Activated CD4-positive, CD25-positive, alpha-beta regulatory T cell (primary cell): ENCODE measurements around the gene CYB561D1.

Experiments
- DNase-seq, 4 experiments: peaks; one replicate each; lab custom pipeline; 2025; lab: John Stamatoyannopoulos, UW

Gene CYB561D1

DNA sequence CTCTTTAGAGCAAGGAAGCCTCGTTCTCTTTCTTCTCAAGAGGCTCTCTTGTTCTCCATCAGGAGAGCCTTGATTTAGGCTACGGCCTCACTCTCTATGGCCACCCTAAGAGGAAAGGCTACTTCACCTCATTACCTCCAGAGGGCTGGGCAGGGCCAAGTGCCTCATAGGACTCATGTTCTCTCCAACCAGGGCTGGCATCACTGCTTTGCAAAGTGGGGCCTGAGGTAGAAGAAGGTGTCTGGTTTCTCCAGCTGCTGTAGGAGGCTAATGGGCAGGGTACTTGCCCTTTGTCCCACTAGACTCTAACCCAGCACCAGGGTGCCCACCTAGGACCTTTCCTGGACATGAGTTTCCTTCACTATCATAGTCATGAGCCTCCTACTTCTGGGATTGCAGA, 12.2 kb upstream of the CYB561D1 start:
- no peak for DNase-seq

DNA sequence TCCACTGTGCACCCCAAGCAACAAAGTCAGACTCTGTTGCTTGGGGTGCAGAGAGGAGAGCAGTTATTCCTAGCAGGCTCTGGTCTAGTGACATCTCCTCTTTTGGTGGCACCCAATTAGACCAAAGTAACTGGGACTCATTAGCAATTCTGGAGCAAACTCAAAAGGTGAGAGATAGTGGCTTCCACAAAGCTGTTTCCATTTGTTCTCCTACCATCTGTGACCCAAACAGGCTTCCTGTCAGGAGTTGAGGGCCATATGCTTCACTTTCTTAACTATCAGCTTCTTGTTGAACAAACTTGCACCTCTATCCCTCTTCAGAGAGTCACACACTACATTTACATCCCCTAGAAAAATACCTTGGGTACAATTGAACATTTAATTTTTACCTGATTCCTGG, 11.7 kb upstream of the CYB561D1 start:
- no peak for DNase-seq

DNA sequence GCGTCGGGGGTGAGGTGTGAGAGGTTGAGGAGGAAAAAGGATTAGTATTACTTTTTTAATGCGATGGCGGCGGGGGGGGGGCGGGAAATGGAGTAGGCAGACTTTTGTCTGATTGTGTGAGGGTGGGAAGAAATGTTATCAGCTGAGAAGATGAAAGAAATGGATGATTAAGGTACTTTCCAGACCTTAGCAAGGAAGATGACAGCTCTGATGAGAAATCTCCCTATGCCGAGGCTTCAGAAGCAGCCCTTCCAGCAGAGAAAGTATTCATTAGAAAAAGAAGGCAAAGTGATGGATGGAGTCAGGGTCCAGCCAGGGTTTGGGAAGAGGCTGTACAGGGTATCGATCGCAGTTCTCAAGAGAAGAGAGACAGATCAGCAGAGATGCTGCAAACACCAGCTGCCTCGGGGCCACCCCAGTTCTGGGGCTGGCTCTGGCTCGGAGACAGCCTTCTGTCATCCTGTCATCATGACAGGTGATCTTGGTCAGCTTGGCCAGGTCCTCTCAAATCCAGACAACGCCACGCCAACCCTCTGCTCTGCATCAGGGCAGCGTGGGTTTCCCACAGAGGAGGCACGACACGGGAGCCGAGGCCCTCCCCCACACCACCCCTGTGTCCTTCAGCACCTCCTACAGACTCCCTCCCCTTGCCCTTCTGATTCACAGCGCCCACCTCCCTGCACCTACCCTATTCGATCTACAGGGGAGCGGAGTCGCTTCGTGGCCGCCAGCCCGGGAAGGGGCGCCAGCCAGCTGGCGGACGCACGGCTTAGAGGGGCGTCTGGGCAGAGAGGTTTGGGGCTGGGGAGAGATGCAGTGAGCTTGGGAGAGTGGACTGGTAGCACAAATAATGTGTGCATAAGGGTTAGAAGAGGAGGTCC, 10.9 kb upstream of the CYB561D1 start:
- DNase-seq, result no peak

DNA sequence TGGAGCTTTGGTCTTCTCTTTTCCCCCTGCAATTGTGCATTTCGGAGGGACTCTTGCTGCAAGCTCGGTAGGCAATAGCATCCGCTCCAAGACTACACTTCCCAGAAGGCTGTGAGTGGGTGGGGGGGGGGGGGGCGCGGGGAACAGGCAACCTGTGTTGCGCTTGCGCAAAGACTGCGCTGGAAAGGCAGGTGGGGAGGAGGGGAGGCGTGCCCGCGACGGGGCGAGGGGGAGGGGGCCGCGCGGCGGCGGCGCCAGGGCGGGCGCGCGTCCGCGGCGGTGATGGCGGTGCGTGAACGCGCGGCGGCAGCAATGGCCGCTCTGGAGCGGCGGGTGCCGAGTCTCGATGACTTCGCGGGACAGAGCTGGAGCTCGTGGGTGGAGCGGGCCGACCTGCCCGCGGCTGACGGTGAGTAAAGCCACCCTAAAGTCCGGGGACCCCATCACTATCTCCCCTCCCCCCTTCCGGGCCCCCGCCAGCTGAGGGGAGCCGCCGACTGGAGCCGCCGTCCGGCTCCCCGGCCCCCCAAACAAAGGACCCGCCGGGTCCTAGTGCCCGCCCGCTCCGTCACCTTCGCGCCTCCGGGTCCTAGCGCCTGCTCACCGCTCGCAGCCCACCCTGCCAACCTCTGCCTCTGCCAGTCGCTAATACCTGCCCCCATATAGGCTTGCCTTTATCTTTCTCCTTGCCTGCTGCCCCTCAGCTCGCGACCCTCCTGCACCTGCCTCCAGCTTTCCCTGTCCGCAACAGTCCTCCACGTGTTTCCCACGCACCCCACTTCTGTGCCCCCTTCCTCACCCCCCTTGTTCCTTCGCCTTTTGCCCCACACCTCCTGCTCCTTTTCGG, 10.0 kb upstream of the CYB561D1 start, which contains the start of gene ATXN7L2:
Gene ATXN7L2 (plus strand): TSS at position 234 of the 847 bp plus-strand sequence. CDS start 49 bp downstream, at position 283.
- DNase-seq, result peak; percentile 84 to 92 (median 90)

DNA sequence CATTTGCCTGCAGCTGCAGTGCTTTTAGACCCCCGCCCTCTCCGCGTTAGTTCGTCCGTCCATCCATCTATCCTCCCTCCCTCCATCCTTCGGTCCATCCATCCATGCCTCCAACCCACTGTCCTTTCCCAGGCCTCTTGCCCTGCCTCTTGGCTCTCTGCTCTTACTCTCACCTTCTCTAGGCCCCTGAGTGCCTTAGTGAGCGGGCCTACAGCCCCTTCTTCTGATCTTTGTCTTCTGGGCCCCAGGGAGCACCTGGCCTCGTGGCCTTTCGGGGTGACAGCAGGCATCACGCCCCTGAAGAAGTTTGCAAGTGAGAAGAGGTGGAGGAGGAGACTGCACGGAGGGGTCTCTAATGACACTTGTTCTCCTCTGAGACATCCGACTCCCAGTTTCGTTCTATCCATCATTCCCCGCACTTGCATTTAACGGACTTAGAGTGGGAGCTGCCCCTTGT, 9.3 kb upstream of the CYB561D1 start:
- no peak for DNase-seq

DNA sequence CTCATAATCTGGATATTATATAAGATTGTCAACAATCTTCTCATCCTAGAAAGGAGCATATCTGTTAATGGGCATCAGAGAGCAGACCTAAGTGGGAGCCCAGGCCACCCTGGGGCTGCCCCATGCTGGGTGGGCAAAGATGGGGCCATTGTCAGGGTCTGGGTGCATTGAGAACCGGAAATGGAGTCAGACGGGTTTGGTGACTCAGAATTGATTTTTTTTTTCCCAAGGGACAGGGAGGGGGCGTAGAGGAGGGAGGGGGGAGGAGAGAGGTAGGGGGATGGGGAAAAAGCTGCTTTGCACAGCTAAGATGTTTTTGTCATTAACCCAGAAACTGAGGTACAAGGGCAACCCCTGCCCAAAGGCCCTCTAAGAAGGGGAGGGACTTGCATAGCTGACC, 8.9 kb upstream of the CYB561D1 start:
- no peak for DNase-seq

DNA sequence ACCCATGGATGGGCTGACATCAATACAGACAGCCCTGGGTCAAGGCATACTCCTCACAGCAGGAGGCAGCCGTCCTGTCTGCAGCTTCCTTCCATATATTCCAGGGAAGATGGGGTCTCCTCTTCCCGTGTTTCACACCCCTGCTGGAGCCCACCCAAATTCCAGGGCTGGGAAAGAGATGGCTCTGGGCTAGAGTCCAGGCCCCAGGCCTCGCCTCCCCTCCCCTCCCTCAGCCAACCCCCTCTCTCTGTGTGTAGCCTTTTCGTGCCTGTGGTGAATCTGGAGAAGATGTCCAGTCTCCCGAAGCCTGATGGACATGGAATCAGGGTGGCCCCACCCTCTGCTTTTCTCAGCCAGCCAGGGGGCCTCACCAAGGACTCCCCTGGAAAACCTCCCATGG, 6.6 kb upstream of the CYB561D1 start:
- no peak for DNase-seq

DNA sequence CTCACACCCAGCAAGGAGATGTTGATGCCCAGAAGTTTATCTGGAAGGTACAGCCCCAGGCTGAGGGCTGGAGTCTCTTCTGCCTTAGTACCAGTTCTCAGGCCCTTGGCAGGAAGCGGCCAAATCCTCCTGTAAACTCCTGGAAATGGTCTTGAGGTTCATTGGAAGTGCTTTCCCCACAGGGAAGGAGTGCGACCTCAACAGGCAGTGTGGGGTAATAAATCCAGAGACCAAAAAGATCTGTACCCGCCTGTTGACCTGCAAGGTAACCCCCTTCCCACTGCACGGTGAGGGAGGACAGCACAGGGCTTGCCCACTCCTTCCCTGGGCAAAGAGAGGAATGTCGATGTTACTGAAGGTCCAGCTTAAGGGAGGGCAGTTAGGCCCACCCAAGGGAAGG, 5.7 kb upstream of the CYB561D1 start:
- DNase-seq, result no peak

DNA sequence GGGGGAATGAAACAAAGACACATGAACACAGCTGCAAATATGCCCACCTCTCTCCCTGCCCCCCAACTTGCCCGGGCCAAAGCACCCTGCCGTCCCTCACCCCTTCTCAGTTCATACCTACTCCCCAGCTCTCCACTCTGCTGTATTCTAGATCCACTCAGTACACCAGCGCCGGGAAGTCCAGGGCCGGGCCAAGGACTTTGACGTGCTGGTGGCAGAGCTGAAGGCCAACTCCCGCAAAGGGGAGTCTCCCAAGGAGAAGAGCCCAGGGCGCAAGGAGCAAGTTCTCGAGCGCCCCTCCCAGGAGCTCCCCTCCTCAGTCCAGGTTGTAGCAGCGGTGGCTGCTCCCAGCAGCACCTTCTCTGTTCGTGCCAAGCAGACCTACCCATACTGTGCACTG, 5.2 kb upstream of the CYB561D1 start:
- no peak for DNase-seq

DNA sequence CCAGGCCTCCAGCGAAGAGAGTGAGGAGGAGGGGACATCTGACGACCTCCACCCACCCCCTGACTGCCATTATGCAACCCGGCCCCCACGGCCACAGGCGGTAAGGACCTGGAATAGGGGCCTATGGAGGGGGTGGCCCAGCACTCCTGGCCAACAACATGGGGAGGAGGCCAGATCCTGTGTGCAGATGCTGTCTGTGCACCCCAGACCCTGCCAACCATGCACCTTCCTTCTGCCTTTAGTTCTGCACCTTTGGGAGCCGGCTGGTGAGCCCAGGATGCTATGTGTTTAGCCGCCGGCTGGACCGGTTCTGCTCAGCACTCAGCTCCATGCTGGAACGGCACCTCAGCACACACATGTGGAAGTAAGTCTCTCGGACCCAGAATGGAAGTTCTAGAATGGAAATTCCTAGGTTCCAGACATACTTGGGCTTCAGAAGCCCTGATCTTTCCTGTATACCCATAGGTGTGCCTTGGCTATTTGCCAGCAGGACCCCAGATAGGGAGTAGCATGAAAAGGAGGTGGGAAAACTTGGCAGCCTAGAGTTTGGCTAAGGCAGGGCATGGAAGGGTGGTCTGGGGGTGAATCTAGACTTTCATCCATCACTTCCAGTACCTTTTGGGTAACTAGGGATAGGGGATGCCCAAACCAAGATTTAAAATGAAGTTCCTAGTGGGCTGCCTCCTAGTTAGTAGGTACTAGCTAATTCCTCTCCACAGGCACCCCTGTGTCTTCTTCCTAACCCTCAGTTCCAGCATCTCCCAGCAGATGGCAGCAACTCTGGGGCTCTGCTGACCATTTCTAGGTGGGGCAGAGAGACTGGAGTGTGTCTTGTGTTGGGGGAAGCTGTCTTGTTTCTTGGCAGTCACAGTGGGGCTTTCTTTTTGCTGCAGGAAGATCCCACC, 3.6 kb upstream of the CYB561D1 start:
- DNase-seq, result peak; percentile 27 to 56 (median 42)

DNA sequence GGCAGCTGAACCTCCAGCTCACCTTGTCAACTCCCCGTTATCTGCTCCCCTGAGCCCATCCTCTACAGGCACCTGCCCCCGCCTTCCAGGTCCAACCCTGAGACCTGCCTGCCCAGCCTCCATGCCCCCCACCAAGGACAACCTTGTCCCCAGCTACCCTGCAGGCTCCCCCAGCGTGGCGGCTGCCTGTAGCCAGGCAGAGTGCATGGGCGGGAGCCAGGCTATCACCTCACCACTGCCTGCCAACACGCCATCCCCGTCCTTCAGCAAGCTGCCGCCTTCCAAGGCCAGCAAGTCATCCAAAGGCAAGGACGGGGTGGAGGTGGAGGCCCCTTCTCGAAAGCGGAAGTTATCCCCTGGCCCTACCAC, 3.0 kb upstream of the CYB561D1 start:
- no peak for DNase-seq

DNA sequence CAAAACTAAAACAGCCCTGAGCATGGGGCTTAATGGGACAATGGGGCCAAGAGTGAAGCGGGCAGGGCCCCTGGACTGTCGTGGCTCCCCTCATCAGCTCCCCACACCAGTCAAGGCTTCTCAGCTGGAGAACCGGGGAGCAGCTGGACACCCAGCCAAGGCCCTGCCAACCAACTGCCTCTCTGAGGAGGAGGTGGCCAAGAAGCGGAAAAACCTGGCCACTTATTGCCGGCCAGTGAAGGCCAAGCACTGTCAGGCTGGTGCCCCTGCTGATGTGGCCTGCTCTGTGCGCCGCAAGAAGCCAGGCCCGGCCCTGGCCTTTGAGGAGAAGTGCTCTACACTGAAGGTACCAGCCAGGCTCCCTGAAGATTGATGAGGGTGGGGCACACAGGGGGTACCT, 2.5 kb upstream of the CYB561D1 start:
- no peak for DNase-seq

DNA sequence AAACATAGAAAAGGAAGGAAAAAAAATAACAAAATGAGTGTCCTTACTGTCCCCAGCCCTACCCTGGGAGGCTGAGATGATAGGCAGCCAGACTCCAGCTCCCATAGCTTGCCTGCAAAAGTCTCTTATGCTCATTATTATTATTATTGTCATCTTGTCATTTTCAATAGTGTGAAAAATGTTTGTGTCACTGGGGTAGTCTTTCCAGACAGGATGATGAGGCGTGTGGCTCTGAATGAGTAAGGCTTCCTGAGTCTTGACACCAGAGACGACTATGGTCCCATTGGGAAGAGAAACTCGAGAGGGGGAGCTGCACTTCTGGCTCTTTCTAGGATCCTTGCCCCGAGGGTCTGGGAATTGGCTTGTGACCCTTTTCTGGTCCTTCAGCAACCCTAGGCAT, 1.1 kb upstream of the CYB561D1 start:
- DNase-seq, result no peak

DNA sequence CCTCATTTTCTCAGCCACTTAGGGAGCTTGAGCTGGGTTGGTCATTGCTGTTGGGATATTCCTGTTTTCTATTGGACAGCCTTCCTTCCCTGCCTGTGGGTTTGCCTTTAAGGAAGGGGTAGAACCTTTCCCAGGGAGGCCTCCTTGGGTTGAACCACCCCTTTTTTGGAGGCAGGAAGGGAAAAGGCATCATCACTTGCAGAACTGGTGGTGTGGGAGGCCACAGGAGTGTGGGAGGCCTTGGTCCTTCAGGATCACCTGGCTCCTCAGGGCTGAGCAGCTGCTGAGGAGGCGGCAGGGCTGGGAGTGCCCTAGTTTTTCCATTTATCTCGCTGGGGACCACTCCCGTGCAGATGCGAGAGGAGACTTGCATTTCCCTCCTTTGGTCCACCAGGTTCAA, 667 bp upstream of the CYB561D1 start:
- no peak for DNase-seq

DNA sequence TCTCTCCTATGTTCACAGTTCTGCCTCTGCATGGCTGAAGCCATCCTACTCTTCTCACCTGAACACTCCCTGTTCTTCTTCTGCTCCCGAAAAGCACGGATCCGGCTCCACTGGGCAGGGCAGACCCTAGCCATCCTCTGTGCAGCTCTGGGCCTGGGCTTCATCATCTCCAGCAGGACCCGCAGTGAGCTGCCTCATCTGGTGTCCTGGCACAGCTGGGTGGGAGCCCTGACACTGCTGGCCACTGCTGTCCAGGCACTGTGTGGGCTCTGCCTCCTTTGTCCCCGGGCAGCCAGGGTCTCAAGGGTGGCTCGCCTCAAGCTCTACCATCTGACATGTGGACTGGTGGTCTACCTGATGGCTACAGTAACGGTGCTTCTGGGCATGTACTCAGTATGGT, 1.8 kb downstream of the CYB561D1 start:
- DNase-seq, result no peak

DNA sequence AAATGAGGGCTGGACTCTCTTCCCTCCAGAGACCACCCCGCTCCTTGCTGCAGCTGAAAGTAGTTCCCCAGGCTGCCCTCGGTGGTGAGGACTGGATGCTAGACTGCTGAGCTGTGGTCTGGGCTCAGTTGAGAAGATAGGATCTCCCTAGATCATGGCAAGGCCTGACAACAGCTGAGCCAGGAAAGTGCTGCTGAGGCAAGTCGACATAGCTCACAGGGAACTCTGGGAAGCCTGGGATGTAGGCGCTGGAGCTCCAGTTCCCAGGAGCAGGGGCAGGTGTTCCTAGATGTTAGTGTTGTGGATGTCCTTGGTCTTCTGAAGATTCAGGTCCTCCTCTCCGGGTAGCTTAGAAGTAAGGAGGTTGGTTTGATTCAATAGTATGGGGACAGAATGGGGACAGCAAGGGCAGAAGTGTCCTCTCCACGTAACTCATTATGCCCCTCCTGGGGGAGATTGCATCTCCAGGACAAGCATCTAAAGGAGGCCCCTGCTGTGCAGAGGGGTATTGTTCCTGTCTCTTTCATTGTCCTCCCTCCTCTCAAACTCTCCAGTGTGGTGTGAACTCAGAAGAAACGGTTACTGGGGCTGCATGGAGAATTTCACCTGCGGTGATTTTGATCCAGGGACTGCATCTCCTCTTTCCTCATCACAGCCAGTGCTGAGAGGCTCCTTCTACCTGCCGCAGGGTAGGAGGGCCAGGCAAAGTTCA, 3.7 kb downstream of the CYB561D1 start:
- DNase-seq, result no peak

DNA sequence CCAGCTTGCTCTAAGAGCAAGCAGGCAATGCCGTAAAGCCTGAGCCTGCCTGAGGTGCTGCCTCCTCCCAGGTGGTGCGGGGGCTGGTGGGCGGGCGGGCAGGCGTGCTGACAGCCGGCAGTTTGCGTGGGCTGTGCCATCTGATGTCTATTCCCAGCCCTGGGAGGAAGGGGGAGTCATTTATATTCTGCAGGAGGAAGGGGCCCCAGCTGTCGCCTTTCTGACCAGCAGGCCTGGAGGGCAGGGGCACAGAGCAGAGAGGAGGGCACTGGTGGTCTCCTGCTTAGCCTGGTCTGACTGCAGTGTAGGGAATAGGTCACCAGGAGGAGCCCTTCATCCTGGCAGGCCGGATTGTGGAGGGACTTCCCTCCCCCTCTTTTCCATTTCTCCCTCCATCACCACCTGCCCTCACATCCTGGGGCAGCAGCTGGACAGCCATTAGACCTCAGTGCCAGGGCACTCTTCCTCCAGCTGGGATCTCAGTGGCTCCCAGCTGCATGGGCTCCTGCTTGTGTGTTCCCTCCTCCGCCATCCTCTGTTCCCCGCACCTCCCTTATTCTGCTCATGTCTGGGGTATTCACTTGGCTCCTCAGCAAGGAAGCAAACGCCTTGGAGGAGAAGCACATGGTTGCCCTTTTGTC, 4.4 kb downstream of the CYB561D1 start:
- DNase-seq, result no peak

DNA sequence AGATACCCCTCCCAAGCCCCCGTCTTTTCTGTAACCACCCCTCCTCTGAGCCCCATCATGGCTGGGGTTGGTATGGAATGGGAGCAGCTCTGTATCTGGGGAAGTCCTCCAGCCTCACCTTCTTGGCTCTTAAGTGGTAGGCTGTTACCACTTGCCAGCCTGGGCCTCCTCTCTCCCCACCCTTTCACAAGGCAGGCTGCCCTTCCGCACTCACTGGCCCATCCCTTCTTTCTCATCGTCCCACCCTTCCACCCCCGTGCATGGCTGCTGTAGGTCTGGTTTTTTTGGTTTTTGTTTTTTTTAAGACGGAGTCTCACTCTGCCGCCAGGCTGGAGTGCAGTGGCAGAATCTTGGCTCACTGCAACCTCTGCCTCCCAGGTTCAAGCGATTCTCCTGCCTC, 5.2 kb downstream of the CYB561D1 start:
- no peak for DNase-seq

DNA sequence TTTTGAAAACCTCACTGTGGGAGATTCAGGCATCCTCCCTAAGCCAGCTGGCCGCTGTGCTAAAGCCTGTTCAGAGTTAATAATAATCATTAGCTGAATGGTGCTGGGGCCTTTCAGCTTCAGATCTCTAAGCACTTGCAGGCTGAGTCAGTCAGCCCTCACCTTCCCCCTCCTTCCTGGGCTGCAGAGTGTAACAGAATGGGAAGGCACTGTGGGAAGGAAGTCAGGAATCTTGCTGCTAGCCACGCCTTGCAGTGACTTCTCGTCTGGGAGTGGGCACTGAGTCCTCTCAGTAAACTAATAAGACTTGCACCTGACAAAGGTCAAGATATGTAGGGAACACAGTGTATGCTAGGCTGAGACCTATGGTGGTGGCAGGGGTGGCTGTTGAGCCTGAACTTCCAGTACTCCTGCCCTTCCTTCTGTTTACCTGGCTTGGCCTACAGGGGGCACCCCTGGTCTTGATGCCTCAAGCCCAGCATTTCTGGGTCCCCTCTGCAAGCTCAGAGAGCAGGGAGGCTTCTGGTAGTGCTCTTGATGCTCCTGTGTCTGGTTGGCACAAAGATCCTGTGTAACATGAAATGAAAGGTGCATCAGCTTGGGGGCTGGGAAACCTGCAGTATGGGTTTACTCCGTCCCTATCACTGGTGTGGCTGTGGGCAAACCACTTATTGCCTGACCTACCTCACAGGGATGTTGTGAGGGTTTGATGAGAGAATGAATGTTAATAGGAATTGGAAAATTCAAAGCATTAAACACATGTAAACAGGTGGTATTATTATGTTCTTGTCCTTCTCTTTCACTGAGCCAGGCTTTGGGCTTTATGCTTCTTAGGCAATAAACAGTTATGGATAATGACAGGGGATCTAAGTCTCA, 6.0 kb downstream of the CYB561D1 start:
- DNase-seq, result peak in 3 of 4 experiments; percentile 11 to 27 (median 18)

DNA sequence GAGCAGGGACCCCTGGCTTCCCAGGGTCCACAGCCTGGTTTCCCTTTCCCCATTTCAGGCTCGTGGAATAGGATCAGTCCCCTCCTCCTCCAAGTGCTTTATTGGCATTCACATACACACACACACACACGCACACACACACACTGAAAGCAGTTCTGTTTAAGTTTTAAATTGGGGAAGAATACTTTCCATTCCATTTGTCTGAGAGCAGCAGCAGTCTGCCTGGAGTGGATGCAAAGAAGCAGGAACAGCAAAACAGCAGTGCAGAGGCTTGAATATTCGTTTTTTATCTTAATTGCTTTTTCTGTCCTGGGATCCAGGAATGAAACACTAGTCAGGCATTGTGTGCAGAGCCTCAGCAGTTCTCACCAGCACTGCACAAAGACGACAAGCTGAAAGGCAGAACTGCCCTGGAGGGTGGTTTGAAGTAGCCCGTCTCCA, 7.1 kb downstream of the CYB561D1 start:
- DNase-seq, result no peak
